ENCODE data around the gene SAMD3. TPM values are rescaled to one million over a fixed set of nuclear protein-coding genes. Genes with fewer than 3 reads are reported as not detected.

The SAMD3 gene, protein sequence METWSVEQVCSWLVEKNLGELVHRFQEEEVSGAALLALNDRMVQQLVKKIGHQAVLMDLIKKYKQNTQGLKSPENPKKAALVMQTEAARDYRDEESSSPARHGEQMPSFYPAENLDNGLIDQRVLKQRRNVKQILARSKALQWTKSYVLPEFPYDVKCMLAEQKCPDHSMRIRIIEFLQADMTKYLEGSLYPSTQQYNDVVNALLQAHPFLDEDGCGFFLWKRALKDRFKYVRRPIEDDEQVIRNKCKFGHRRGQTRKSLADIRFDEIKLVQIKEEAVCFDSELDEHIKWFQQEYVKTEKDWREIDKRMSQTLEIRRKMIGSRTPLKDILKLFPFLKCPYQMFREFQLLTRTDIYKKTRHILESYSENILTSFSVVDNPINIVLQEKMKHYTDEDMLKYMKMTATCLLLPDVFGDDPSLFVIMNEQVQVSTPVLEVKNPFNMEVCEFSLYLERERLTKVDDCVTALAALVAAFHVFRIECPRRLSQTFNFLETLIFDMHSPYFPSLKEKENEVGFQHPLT
- 0.58 and 0.89 TPM in 2 replicates for total RNA-seq

GRCh38 chr6:130222775-130223174 is at the start of gene SAMD3:
SAMD3 (minus strand) TSS chr6:130222951; CDS start chr6:130215273, 7,678 bp downstream.

Other genes with a start within 250 kb of the SAMD3 start
- gene L3MBTL3, start 204.4 kb downstream of the SAMD3 start, total RNA-seq = 2.5 and 9.2 TPM in 2 replicates
- 6.6 and 7.3 TPM in 2 replicates for gene TMEM200A, start 143.1 kb upstream of the SAMD3 start, total RNA-seq

Measured in myometrial cell (primary cell).